ENCODE results near the gene CLIP4.

DNA sequence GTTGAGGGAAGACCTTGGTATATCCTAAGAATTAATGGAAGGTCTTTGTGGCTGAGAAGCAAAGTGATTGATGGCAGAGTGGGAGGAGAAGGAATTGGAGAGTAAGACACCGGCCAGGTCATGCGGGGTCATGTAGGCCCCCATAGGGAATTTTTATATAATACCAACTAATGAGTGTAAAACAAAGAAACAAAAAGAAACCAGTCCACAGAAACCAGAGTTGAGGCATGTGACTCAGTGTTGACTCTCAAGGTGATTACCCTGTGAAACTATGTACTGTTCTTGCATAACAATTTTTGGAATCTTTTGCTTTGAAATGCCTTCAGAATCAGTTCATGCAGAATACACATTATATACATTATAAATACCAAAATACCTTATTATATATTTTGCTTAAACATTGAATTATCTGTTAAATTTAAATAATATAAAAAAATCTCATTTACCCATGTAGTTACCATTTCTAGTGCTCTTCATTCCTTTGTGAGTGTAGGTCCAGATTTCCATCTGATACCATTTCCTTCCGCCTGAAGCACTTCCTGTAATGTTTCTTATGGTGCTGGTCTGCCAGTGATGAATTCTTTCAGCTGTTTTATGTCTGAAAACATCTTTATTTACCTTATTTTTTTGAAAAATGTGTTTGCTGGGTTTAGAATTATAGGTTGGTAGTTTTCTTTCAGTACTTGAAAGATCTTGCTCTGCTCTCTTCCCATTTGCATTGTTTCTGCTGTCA is 8.6 kb downstream of the CLIP4 start:
- TF ChIP-seq, protein P1, sequence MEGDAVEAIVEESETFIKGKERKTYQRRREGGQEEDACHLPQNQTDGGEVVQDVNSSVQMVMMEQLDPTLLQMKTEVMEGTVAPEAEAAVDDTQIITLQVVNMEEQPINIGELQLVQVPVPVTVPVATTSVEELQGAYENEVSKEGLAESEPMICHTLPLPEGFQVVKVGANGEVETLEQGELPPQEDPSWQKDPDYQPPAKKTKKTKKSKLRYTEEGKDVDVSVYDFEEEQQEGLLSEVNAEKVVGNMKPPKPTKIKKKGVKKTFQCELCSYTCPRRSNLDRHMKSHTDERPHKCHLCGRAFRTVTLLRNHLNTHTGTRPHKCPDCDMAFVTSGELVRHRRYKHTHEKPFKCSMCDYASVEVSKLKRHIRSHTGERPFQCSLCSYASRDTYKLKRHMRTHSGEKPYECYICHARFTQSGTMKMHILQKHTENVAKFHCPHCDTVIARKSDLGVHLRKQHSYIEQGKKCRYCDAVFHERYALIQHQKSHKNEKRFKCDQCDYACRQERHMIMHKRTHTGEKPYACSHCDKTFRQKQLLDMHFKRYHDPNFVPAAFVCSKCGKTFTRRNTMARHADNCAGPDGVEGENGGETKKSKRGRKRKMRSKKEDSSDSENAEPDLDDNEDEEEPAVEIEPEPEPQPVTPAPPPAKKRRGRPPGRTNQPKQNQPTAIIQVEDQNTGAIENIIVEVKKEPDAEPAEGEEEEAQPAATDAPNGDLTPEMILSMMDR (IDR thresholded peaks at IDR 0.05) = no peak
- no peak for TF ChIP-seq POLR2AphosphoS5 (IDR thresholded peaks at IDR 0.05)
- TF ChIP-seq POLR2A (IDR thresholded peaks at IDR 0.05) = no peak
- no peak for TF ChIP-seq EP300 (IDR thresholded peaks at IDR 0.05; ENCODE audit: low read depth)

Data from transverse colon (tissue), 4 donors.